ENCODE measurements around the gene ONECUT3. TPM values are rescaled to one million over a fixed set of nuclear protein-coding genes. Genes with fewer than 3 reads are reported as not detected.

Gene ONECUT3
- total and polyA plus RNA-seq, 2 of the 4 experiments (the other 2 are of a cell fraction): not detected

DNA sequence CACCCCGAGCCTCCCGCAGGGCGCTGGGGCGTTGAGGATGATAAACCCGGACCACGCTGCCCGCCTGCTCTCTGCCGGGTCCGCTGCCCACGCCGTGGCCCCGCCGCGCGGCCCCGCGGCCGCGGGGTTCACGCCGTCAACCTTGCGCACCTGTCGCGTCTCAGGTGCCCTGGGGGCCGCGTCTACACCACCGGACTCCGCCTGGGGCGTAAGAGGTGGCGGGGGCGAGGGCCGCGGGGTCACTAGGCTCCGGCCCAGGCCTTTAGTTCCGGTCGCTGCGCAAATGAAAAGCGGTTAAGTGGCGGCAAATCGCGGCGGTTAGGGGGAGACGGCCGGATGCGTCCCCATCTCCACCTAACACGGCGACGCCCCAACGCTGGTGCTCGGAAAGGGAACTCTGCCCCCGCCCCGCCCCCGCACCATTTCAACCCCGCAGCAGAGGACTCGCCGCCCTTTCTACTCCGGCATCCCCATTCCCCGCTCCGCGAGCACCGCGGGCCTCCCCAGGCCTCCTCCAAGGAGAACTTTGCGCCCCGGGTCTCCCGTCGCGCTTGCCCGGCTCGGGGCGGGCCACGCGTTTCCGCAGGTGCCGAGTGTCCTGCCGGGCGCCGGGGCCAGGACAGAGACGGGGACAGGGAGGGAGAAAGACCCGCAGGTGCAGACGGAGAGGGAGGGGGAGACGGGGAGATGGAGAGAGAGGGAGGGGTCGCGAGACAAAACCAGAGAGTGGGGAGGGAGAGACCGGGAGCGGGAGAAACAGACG lies 4.3 kb downstream of the ONECUT3 start:
- no peaks in the 10 kb centered on the region for H3K4me1 ChIP-seq (ENCODE audit: control insufficient read depth, insufficient read depth, low read length)
- H3K23ac ChIP-seq (ENCODE audit: low read depth, low read length): no peak overlapping the region
- H2BK5ac ChIP-seq (ENCODE audit: low read depth, low read length, poor library complexity, severe bottlenecking): no peak overlapping the region
- WGBS, 2 experiments (ENCODE audit: extremely low coverage in 2 of 2, insufficient read length in 1 of 2): 3% methylated on average over 17 of the region's 86 CpGs; no CpG with 5 or more reads in 1 of the 2 experiments
- no peak overlapping the region for H2BK20ac ChIP-seq (ENCODE audit: low read depth, low read length)
- H3K27ac ChIP-seq (ENCODE audit: insufficient read depth, low read length): no peak overlapping the region
- H3K4ac ChIP-seq (ENCODE audit: low read depth, low read length): no peak overlapping the region
- no peak overlapping the region for H2BK15ac ChIP-seq (ENCODE audit: low read depth, low read length)
- in situ Hi-C loops (cut with MboI; ENCODE audit: low sequenced_read_pairs) (no loop called here), dilution Hi-C loops (cut with HindIII; ENCODE audit: low sequenced_read_pairs, unreplicated experiment) (no loop called here), intact Hi-C loops (cut with micrococcal nuclease) (no loop called here)
- ATAC-seq (ENCODE audit: low read depth): no peak
- H3K79me1 ChIP-seq (ENCODE audit: low read depth in 1 of 2, low read length in 2 of 2): no peaks in the 10 kb centered on the region
- no peak for TF ChIP-seq CTCF (conservative IDR thresholded peaks at IDR 0.05; ENCODE audit: low read depth, low read length)
- no peak for TF ChIP-seq FOS (IDR thresholded peaks at IDR 0.05; ENCODE audit: low read depth, low read length)
- TF ChIP-seq RFX5 (IDR thresholded peaks at IDR 0.05; ENCODE audit: low read depth, low read length): no peak
- TF ChIP-seq CHD1 (IDR thresholded peaks at IDR 0.05; ENCODE audit: low read depth, low read length): no peak
- TF ChIP-seq BHLHE40 (IDR thresholded peaks at IDR 0.05; ENCODE audit: low read depth, low read length): no peak
- no peak for TF ChIP-seq RCOR1 (IDR thresholded peaks at IDR 0.05; ENCODE audit: insufficient replicate concordance, low read length)
- no peak for TF ChIP-seq MXI1 (IDR thresholded peaks at IDR 0.05; ENCODE audit: borderline replicate concordance, low read depth, low read length)
- TF ChIP-seq SMC3 (IDR thresholded peaks at IDR 0.05; ENCODE audit: low read depth, low read length): no peak
- TF ChIP-seq, protein P1, sequence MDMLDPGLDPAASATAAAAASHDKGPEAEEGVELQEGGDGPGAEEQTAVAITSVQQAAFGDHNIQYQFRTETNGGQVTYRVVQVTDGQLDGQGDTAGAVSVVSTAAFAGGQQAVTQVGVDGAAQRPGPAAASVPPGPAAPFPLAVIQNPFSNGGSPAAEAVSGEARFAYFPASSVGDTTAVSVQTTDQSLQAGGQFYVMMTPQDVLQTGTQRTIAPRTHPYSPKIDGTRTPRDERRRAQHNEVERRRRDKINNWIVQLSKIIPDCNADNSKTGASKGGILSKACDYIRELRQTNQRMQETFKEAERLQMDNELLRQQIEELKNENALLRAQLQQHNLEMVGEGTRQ (IDR thresholded peaks at IDR 0.05; ENCODE audit: low read depth, low read length): no peak
- no peak for TF ChIP-seq CEBPB (IDR thresholded peaks at IDR 0.05; ENCODE audit: low read depth, low read length)
- no peak for TF ChIP-seq NFE2L2 (IDR thresholded peaks at IDR 0.05; ENCODE audit: low read depth, low read length)
- TF ChIP-seq, protein P2, sequence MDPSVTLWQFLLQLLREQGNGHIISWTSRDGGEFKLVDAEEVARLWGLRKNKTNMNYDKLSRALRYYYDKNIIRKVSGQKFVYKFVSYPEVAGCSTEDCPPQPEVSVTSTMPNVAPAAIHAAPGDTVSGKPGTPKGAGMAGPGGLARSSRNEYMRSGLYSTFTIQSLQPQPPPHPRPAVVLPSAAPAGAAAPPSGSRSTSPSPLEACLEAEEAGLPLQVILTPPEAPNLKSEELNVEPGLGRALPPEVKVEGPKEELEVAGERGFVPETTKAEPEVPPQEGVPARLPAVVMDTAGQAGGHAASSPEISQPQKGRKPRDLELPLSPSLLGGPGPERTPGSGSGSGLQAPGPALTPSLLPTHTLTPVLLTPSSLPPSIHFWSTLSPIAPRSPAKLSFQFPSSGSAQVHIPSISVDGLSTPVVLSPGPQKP (IDR thresholded peaks at IDR 0.05; ENCODE audit: borderline replicate concordance, low read depth, low read length): no peak
- no peak for TF ChIP-seq MAFK (IDR thresholded peaks at IDR 0.05; ENCODE audit: low read depth, low read length)
- TF ChIP-seq POLR2A (IDR thresholded peaks at IDR 0.05; ENCODE audit: low read depth, low read length): no peak
- no peaks in the 10 kb centered on the region for H3K36me3 ChIP-seq (ENCODE audit: control insufficient read depth, insufficient read depth, low read length)
- no peaks in the 10 kb centered on the region for H3K9me3 ChIP-seq (ENCODE audit: control insufficient read depth, insufficient read depth, low read length)
- H3K27me3 ChIP-seq (ENCODE audit: control insufficient read depth, insufficient read depth, low read length): peaks cover 84% of the 10 kb centered on the region
- DNase-seq: no peak
- H3K4me2 ChIP-seq (ENCODE audit: low read depth, low read length): no peak overlapping the region
- H2AK5ac ChIP-seq (ENCODE audit: low read depth, low read length): no peak overlapping the region
- H2AFZ ChIP-seq (replicated peaks; ENCODE audit: low read length, poor library complexity): peak overlapping the region; percentile 39
- ChIA-PET POLR2A (ENCODE audit: unreplicated experiment) (no interaction called here), CTCF (no interaction called here)
- H4K8ac ChIP-seq (ENCODE audit: low read depth in 2 of 2, low read length in 2 of 2): no peak overlapping the region
- BruUV-seq (replicated peaks): no TSS peak
- no peaks in the 10 kb centered on the region for H3K9me1 ChIP-seq (ENCODE audit: insufficient read depth, low read length)
- no peak overlapping the region for H2BK120ac ChIP-seq (ENCODE audit: low read depth, low read length)
- no peak overlapping the region for H3K9ac ChIP-seq (ENCODE audit: low read depth, low read length)
- H2AK9ac ChIP-seq (replicated peaks; ENCODE audit: low read depth, low read length, poor library complexity): no peak overlapping the region
- no peak overlapping the region for H3K14ac ChIP-seq (replicated peaks; ENCODE audit: low read depth, low read length)
- no peak overlapping the region for H4K91ac ChIP-seq (ENCODE audit: insufficient read depth, low read depth, low read length)
- H4K5ac ChIP-seq (ENCODE audit: low read depth, low read length): no peak overlapping the region
- no peak overlapping the region for H3K56ac ChIP-seq (ENCODE audit: extremely low read depth, insufficient read depth, low read length)
- no peak overlapping the region for H3K4me3 ChIP-seq (ENCODE audit: insufficient read depth, low read depth, low read length)
- no peak overlapping the region for H3K18ac ChIP-seq (ENCODE audit: low read depth, low read length)
- H4K20me1 ChIP-seq (ENCODE audit: insufficient read depth, low read length): peaks cover 6% of the 10 kb centered on the region; the same call in 1 of the 2 replicates
